ENCODE results near the gene ICAM2.

DNA sequence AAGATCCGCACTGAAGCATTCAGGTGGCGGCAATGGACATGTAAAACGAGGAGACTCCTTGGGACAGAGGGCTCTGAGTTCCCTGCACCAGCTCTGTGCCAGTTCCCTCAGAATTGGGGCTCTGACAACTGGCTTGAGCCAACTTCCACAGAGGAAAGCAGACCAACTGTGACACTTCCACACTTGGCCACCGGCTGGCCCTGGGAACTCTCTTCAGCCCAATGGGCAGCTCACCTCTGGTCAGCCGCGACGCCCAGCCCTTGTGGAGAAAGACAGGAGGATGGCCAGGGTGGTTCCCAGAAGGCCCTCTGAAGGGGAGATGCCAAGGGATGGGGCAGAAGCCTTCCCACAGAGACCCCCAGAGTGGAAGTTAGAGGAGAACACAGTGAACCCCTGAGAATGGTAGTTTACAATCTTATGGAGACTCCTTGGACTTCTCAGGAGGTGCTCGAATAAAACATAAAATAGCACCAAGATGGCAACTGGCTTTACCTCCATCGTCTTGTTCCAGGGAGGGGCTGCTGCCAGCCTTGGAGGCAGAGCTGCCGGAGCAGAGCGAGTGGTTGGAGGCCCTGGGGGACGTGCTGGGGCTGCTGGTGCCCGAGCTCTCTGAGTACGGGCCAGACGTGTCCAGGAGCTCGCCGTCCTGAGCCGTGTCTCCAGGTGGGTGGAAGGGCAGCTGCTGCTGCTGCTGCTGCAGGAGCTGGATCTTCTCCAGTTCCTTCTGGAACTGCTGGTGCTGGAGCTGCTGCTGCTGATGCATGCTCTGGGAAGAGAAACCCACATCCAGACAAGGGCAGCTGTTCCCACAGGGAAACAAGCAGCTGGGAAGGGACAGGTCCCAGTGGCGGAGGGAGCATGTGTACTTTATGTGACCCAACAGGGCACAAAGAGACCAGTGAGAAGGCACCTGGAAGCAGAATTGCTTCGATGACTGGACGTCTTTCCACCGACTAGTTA lies 35.0 kb upstream of the ICAM2 start:
- TF ChIP-seq POLR2AphosphoS5 (IDR thresholded peaks at IDR 0.05) (no peak), CTCF (IDR thresholded peaks at IDR 0.05) (no peak)

Data from sigmoid colon (tissue), 4 donors.